K562 (cell line): ENCODE results near the gene KMO. TPM values are rescaled to one million over a fixed set of nuclear protein-coding genes. Genes with fewer than 3 reads are reported as not detected.

Experiments
- CREBBP ChIP-seq: IDR thresholded peaks from one replicate; pipeline ENCODE4 v1.6.1; 2012; ENCODE audit warnings: low read depth, mild to moderate bottlenecking, control low read depth, inconsistent platforms, low read length
- CTBP1 ChIP-seq: fragments of 450-650 bp; IDR thresholded peaks from 2 replicates; pipeline ENCODE4 v1.6.1; 2016; ENCODE audit warnings: borderline replicate concordance
- E2F6 ChIP-seq, 2 experiments: IDR thresholded peaks; 2 replicates each; pipeline ENCODE4 v1.6.1; 2011; ENCODE audit warnings: borderline replicate concordance in 1 of 2, control low read depth in 1 of 2, low read depth in 1 of 2, low read length in 1 of 2, mild to moderate bottlenecking in 1 of 2, mixed read lengths in 1 of 2, moderate library complexity in 1 of 2; ENCODE audit not compliant: insufficient read depth in 1 of 2, insufficient read length in 1 of 2, poor library complexity in 1 of 2, severe bottlenecking in 1 of 2; ENCODE audit errors: extremely low read depth in 1 of 2
- ETV5 ChIP-seq: sonication (generic); formaldehyde crosslinking; IDR thresholded peaks from 2 replicates; pipeline ENCODE4 v1.4.0; 2020; ENCODE audit warnings: low read depth, mild to moderate bottlenecking, missing genetic modification reagents
- HDAC1 ChIP-seq, 2 experiments: fragments of 450-650 bp; IDR thresholded peaks; 2 replicates each; pipeline ENCODE4 v1.6.1; 2016 to 2017; ENCODE audit warnings: inconsistent platforms in 1 of 2, mild to moderate bottlenecking in 1 of 2, moderate library complexity in 1 of 2
- KDM5B ChIP-seq: fragments of 200-600 bp; sonication (generic); IDR thresholded peaks from 2 replicates; pipeline ENCODE4 v1.6.1; 2012; ENCODE audit warnings: low read depth, mild to moderate bottlenecking, moderate library complexity, low read length, control low read depth, inconsistent platforms; ENCODE audit not compliant: insufficient replicate concordance
- MYC ChIP-seq, 2 experiments: fragments of 250-450 bp in 1 of 2; sonication (Bioruptor Pico) in 1 of 2; IDR thresholded peaks; 2 replicates each; pipeline versions ENCODE4 v1.5.1 to v1.6.1; 2012 to 2021; ENCODE audit warnings: low read depth in 2 of 2, borderline replicate concordance in 1 of 2, improper control_type of control experiment in 1 of 2, low read length in 1 of 2, mild to moderate bottlenecking in 1 of 2, moderate library complexity in 1 of 2
- POLR2A ChIP-seq: fragments of 450-650 bp; conservative IDR thresholded peaks from 2 replicates; pipeline ENCODE4 v1.6.1; 2016
- RBM14 ChIP-seq: fragments of 200-400 bp; formaldehyde crosslinking; IDR thresholded peaks from 2 replicates; pipeline ENCODE4 v1.6.1; 2018; ENCODE audit warnings: low read depth, mild to moderate bottlenecking, low read length, moderate library complexity, borderline replicate concordance; ENCODE audit not compliant: insufficient read depth
- RUNX1 ChIP-seq: sonication (generic); IDR thresholded peaks from 2 replicates; pipeline ENCODE4 v1.6.1; 2016; ENCODE audit warnings: antibody characterized with exemption, low read depth
- SAFB ChIP-seq: fragments of 200-400 bp; formaldehyde crosslinking; IDR thresholded peaks from 2 replicates; pipeline ENCODE4 v1.6.1; 2017; ENCODE audit warnings: low read depth, low read length, borderline replicate concordance
- SAP30 ChIP-seq: fragments of 200-600 bp; sonication (generic); IDR thresholded peaks from 2 replicates; pipeline ENCODE4 v1.6.1; 2012; ENCODE audit warnings: borderline replicate concordance, low read depth, mild to moderate bottlenecking, moderate library complexity, low read length, control low read depth, inconsistent platforms; ENCODE audit not compliant: insufficient read depth, poor library complexity, severe bottlenecking
- SREBF1 ChIP-seq: fragments of 150-350 bp; IDR thresholded peaks from 2 replicates; pipeline ENCODE4 v1.6.1; 2014; ENCODE audit warnings: antibody characterized with exemption, low read depth, low read length, borderline replicate concordance
- TFAP4 ChIP-seq: sonication (generic); formaldehyde crosslinking; IDR thresholded peaks from 2 replicates; pipeline ENCODE4 v1.8.0; 2022; ENCODE audit warnings: missing genetic modification reagents, mild to moderate bottlenecking, moderate library complexity, borderline replicate concordance
- YY1 ChIP-seq, 3 experiments: IDR thresholded peaks; 2 replicates each; pipeline ENCODE4 v1.6.1; 2011; ENCODE audit warnings: low read length in 2 of 3, mild to moderate bottlenecking in 2 of 3, moderate library complexity in 2 of 3, borderline replicate concordance in 1 of 3, control low read depth in 1 of 3, low read depth in 1 of 3; ENCODE audit not compliant: insufficient read depth in 3 of 3, insufficient replicate concordance in 2 of 3, control insufficient read depth in 1 of 3, insufficient read length in 1 of 3; ENCODE audit errors: extremely low read depth in 1 of 3
- ZFX ChIP-seq: sonication (generic); formaldehyde crosslinking; IDR thresholded peaks from 2 replicates; pipeline ENCODE4 v1.8.0; 2022; ENCODE audit warnings: mild to moderate bottlenecking, missing genetic modification reagents, moderate library complexity
- polyA plus RNA-seq, 8 experiments: library from polyadenylated mRNA; depleted of rRNA in 4 of 8; stranded (reverse) in 5 of 8; unstranded in 3 of 8; fragments of >200 nt; fragmentation: Nextera tagmentation in 2 of 8; fragmentation: Illumina TruSeq in 1 of 8; extraction: Ambion mirVana in 2 of 8; extraction: Trizol in 1 of 8; gene quantifications; 2 replicates each; pipeline versions ENCODE4 v1.2.1 to v1.2.3, GENCODE V29; 2011 to 2014; ENCODE audit warnings: inconsistent platforms in 1 of 8, missing spikeins in 1 of 8
- total RNA-seq, 7 experiments: library from RNA; depleted of rRNA in 6 of 7; stranded (reverse); fragments of >200 nt in 6 of 7; fragmentation: Illumina TruSeq in 2 of 7; extraction: Trizol in 2 of 7; gene quantifications; 2 replicates each; pipeline versions ENCODE4 v1.2.1 to v1.2.3, GENCODE V29; 2011 to 2021; ENCODE audit warnings: low replicate concordance in 1 of 7
- TF ChIP-seq, protein P1 (sequence below): fragments of 150-350 bp; IDR thresholded peaks from 2 replicates; pipeline ENCODE4 v1.6.1; 2014; ENCODE audit warnings: low read depth, mild to moderate bottlenecking, low read length, borderline replicate concordance
- TF ChIP-seq, protein P2 (sequence below): fragments of 450-650 bp; formaldehyde crosslinking; IDR thresholded peaks from 2 replicates; pipeline ENCODE4 v1.4.0; 2022; ENCODE audit warnings: missing genetic modification characterization

KMO gene
- total and polyA plus RNA-seq, 9 of the 15 experiments (the other 6 are each of a cell fraction or from before 2014, with no cell fraction given), result 0.01 to 0.11 (median 0.01) TPM; not detected in 6

DNA sequence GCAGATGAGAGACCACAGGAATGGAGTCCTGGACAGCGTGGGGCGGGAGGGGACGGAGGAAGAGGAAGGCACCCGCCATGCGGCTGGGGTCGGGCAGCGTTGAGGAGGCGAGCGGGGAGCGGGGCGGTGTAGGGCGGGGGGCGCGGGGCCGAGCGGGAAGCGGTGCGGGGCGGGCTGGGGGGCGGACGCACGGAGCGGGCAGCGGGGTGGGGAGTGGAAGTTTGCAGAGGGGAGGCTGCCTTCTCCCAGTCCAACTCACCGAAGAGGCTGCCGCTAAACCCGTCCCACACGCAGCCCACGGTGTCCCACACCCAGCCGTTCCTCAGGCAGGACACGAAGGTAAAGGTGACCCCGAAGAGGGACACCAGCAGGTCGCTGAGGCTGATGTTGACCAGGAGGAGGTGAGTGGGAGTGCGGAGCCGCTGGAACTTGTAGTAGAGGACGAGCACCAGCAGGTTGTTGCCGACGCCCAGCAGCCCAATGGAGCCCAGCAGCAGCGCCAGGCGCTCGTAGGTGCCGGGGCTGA is 107.5 kb downstream of the KMO start (continued):
- no peak for TF ChIP-seq ETV5
- TF ChIP-seq, protein P1, sequence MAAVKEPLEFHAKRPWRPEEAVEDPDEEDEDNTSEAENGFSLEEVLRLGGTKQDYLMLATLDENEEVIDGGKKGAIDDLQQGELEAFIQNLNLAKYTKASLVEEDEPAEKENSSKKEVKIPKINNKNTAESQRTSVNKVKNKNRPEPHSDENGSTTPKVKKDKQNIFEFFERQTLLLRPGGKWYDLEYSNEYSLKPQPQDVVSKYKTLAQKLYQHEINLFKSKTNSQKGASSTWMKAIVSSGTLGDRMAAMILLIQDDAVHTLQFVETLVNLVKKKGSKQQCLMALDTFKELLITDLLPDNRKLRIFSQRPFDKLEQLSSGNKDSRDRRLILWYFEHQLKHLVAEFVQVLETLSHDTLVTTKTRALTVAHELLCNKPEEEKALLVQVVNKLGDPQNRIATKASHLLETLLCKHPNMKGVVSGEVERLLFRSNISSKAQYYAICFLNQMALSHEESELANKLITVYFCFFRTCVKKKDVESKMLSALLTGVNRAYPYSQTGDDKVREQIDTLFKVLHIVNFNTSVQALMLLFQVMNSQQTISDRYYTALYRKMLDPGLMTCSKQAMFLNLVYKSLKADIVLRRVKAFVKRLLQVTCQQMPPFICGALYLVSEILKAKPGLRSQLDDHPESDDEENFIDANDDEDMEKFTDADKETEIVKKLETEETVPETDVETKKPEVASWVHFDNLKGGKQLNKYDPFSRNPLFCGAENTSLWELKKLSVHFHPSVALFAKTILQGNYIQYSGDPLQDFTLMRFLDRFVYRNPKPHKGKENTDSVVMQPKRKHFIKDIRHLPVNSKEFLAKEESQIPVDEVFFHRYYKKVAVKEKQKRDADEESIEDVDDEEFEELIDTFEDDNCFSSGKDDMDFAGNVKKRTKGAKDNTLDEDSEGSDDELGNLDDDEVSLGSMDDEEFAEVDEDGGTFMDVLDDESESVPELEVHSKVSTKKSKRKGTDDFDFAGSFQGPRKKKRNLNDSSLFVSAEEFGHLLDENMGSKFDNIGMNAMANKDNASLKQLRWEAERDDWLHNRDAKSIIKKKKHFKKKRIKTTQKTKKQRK, result no peak
- peak in 1 of 2 experiments; percentile 39 for TF ChIP-seq E2F6 (IDR thresholded peaks at IDR 0.05; ENCODE audit: borderline replicate concordance in 1 of 2, extremely low read depth in 1 of 2, insufficient read depth in 1 of 2, insufficient read length in 1 of 2, low read depth in 1 of 2, low read length in 1 of 2, poor library complexity in 1 of 2, severe bottlenecking in 1 of 2)
- TF ChIP-seq CREBBP, result no peak
- TF ChIP-seq SREBF1, result no peak
- peak; percentile 45 for TF ChIP-seq POLR2A
- TF ChIP-seq HDAC1 (IDR thresholded peaks at IDR 0.05), result peak in 1 of 2 experiments; percentile 53; a peak in 1 of 4 replicates
- TF ChIP-seq MYC (IDR thresholded peaks at IDR 0.05; ENCODE audit: low read depth, low read length), result 0 out of 2 replicates have a peak, but pooled peaks have one; percentile 12
- no peak for TF ChIP-seq MYC (CRISPR knock-in tag; IDR thresholded peaks at IDR 0.05; ENCODE audit: borderline replicate concordance, low read depth)
- peak in 1 of 3 experiments; percentile 74 for TF ChIP-seq YY1 (IDR thresholded peaks at IDR 0.05; ENCODE audit: borderline replicate concordance in 1 of 3, control insufficient read depth in 1 of 3, extremely low read depth in 1 of 3, insufficient read depth in 3 of 3, insufficient read length in 1 of 3, insufficient replicate concordance in 2 of 3, low read depth in 1 of 3, low read length in 2 of 3)
- TF ChIP-seq SAFB, result no peak
- peak; percentile 22 for TF ChIP-seq KDM5B
- TF ChIP-seq SAP30, result peak; percentile 79
- 0 out of 2 replicates have a peak, but pooled peaks have one; percentile 47 for TF ChIP-seq RUNX1
- TF ChIP-seq RBM14, result no peak
- 0 out of 2 replicates have a peak, but pooled peaks have one; percentile 36 for TF ChIP-seq ZFX
- TF ChIP-seq CTBP1, result peak; percentile 66; the same call in 1 of the 2 replicates
- TF ChIP-seq, protein P2, sequence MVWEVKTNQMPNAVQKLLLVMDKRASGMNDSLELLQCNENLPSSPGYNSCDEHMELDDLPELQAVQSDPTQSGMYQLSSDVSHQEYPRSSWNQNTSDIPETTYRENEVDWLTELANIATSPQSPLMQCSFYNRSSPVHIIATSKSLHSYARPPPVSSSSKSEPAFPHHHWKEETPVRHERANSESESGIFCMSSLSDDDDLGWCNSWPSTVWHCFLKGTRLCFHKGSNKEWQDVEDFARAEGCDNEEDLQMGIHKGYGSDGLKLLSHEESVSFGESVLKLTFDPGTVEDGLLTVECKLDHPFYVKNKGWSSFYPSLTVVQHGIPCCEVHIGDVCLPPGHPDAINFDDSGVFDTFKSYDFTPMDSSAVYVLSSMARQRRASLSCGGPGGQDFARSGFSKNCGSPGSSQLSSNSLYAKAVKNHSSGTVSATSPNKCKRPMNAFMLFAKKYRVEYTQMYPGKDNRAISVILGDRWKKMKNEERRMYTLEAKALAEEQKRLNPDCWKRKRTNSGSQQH (CRISPR knock-in tag), result peak; percentile 39; the same call in 1 of the 2 replicates
- peak; percentile 37; the same call in 1 of the 2 replicates for TF ChIP-seq TFAP4
